ENCODE measurements around the gene GJA9.

The GJA9 gene

DNA sequence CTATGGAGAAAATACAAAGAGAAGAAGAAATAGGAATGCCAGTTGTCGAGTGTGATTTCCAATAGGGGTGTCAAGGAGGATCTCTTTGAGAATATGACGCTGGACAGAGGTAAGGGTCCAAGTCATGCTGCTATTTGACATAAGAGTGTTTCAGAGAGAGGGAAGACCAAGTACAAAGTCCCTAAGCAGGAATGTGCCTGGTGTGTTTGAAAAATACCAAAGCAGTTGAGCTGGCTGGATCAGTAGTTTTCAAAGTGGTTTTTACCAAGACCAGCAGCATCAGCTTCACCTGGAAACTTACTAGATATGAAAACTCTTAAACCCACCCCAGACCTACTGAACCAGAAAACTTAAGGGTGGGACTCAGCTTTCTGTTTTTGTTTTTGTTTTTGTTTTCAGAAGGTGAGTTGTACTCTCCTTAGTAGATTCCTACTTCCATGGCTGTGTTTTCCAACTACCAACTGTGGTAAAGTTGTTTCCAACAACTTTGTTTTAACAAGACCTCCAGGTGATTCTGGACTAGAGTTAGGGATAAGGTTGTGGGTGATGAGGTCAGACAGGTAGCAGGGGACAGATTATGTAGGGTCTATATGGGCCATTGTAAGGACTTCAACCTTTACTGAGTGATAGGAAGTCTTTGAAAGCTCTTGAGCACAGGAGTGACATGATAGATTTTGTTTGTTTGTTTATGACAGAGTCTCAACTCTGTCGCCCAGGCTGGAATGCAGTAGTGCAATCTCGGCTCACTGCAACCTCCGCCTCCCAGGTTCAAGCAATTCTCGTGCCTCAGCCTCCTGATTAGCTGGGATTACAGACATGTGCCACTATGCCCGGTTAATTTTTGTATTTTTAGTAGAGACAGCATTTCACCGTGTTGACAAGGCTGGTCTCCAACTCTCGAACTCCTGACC lies 7.3 kb upstream of the GJA9 start:
- no peak for DNase-seq (ENCODE audit: low read depth)
- no peak overlapping the region for H3K4me3 ChIP-seq (ENCODE audit: control insufficient read depth, low read depth, low read length)
- TF ChIP-seq CTCF (IDR thresholded peaks at IDR 0.05; ENCODE audit: control insufficient read depth, insufficient read depth, low read depth, low read length, missing control alignments) = no peak

- no peak for DNase-seq (ENCODE audit: low read depth)
- no peak overlapping the region for H3K4me3 ChIP-seq (ENCODE audit: control insufficient read depth, low read depth, low read length)
- no peak for TF ChIP-seq CTCF (IDR thresholded peaks at IDR 0.05; ENCODE audit: control insufficient read depth, insufficient read depth, low read depth, low read length, missing control alignments)
These were observed 3.7 kb upstream of the GJA9 start for GRCh38 chr1:38885092-38885491.

DNA sequence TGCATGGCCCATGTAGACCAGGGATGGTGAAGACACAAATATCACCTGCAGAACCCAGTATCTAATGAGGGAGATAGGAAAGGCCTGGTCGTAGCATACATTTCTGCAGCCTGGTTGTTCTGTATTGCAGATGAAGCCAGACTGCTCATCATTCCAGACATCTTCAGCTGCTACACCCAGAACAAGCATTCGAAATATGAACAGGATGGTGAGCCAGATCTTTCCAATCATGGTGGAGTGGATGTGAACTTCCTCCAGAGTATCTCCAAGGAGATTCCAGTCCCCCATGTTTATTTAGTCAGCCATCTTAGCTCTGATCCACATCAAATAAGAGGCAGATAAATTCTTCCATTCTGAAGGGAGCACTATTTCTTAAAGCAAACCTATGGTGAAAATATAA lies 5.6 kb downstream of the GJA9 start:
- no peak overlapping the region for H3K4me3 ChIP-seq (ENCODE audit: control insufficient read depth, low read depth, low read length)
- no peak for DNase-seq (ENCODE audit: low read depth)
- no peak for TF ChIP-seq CTCF (IDR thresholded peaks at IDR 0.05; ENCODE audit: control insufficient read depth, insufficient read depth, low read depth, low read length, missing control alignments)

GRCh38 chr1:38873027-38873969 lies 8.1 kb downstream of the GJA9 start, which contains the start of gene MYCBP:
Gene MYCBP, minus strand, starts transcription at chr1:38873348. Its CDS starts 43 bp downstream, at chr1:38873305.
- peak; percentile 80 for DNase-seq (ENCODE audit: low read depth)
- TF ChIP-seq CTCF (IDR thresholded peaks at IDR 0.05; ENCODE audit: control insufficient read depth, insufficient read depth, low read depth, low read length, missing control alignments) = no peak
- H3K4me3 ChIP-seq (ENCODE audit: control insufficient read depth, low read depth, low read length) = peak within 1 kb of the TSS; percentile 99

DNA sequence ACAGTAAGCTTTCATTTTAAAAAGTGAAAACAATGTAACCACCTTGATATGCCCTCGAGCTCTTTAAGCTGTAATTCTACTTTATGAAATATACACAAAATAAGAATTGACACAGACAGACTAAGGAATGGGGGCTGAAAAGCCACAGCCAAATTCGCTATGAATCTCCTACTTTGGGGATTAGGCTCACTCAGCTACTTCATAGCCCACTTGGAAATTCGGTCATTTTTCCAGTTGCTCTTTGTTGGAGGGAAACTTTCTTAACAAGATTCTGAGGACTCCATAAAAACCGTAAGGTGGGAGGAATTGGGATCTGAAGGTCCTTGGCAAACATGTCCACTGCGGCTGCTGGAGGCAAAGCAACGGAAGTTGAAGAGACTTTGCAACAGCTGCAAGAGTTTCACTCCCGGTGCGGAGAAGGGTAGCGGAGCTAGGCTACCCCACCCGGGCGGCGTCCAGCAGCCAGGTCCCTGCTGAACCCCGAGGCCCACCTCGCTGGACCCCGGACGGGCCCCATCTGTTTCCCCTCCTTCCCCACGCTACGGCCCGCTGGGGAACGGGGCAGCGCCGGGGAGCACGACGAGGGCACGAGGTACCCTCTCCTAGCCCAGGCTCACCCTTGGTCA lies 8.9 kb downstream of the GJA9 start:
- peak overlapping the region; percentile 99 for H3K4me3 ChIP-seq (ENCODE audit: control insufficient read depth, low read depth, low read length)
- no peak for DNase-seq (ENCODE audit: low read depth)
- TF ChIP-seq CTCF (IDR thresholded peaks at IDR 0.05; ENCODE audit: control insufficient read depth, insufficient read depth, low read depth, low read length, missing control alignments) = no peak

GRCh38 chr1:38870996-38871395 lies 10.4 kb downstream of the GJA9 start:
- TF ChIP-seq CTCF (IDR thresholded peaks at IDR 0.05; ENCODE audit: control insufficient read depth, insufficient read depth, low read depth, low read length, missing control alignments) = no peak
- no peak for DNase-seq (ENCODE audit: low read depth)
- no peak overlapping the region for H3K4me3 ChIP-seq (ENCODE audit: control insufficient read depth, low read depth, low read length)
